ENCODE results near the gene SMPD3. TPM values are rescaled to one million over a fixed set of nuclear protein-coding genes. Genes with fewer than 3 reads are reported as not detected.
A peak's percentile ranks its signal among the peaks of the same experiment; 100 is the strongest.

Gene SMPD3
- total and polyA plus RNA-seq, 9 of the 15 experiments (the other 6 are each of a cell fraction or from before 2014, with no cell fraction given), result 0.03 to 1.2 (median 0.18) TPM

DNA sequence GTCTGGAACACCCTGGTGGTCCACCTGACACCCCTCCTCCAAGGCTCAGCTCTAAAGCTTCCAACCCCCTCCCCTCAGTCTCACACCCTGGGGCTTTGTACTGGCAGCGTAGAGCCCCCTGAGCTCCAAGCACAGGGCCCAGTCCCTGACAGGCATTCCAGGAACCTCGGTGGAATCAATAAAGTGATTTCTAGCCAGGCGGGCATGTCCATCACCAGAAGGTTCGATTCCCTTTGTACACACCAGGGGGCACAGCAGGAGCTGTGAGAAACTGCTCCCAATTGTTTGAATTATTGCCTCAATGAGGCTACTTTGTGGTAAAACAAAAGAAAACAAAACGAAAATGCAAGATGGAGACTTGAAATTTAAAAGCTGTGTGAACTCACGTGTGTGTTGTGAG is 51.8 kb downstream of the SMPD3 start (continued):
- TF ChIP-seq RAD21 (CRISPR knock-in tag; conservative IDR thresholded peaks at IDR 0.05 in 1 of 2, IDR thresholded peaks at IDR 0.05 in 1 of 2) (peak; percentile 20 to 65; a peak in 3 of 4 replicates), ZBTB1 (CRISPR knock-in tag; IDR thresholded peaks at IDR 0.05; ENCODE audit: borderline replicate concordance, low read depth) (no peak), ERF (CRISPR knock-in tag; IDR thresholded peaks at IDR 0.05) (no peak), TAF9B (IDR thresholded peaks at IDR 0.05; ENCODE audit: partially characterized antibody) (no peak), SMC3 (conservative IDR thresholded peaks at IDR 0.05; ENCODE audit: insufficient read depth, low read depth, low read length) (peak; percentile 63), CBX1 (IDR thresholded peaks at IDR 0.05; ENCODE audit: low read depth) (no peak), ELF2 (CRISPR knock-in tag; IDR thresholded peaks at IDR 0.05) (no peak)
- TF ChIP-seq, protein P1, sequence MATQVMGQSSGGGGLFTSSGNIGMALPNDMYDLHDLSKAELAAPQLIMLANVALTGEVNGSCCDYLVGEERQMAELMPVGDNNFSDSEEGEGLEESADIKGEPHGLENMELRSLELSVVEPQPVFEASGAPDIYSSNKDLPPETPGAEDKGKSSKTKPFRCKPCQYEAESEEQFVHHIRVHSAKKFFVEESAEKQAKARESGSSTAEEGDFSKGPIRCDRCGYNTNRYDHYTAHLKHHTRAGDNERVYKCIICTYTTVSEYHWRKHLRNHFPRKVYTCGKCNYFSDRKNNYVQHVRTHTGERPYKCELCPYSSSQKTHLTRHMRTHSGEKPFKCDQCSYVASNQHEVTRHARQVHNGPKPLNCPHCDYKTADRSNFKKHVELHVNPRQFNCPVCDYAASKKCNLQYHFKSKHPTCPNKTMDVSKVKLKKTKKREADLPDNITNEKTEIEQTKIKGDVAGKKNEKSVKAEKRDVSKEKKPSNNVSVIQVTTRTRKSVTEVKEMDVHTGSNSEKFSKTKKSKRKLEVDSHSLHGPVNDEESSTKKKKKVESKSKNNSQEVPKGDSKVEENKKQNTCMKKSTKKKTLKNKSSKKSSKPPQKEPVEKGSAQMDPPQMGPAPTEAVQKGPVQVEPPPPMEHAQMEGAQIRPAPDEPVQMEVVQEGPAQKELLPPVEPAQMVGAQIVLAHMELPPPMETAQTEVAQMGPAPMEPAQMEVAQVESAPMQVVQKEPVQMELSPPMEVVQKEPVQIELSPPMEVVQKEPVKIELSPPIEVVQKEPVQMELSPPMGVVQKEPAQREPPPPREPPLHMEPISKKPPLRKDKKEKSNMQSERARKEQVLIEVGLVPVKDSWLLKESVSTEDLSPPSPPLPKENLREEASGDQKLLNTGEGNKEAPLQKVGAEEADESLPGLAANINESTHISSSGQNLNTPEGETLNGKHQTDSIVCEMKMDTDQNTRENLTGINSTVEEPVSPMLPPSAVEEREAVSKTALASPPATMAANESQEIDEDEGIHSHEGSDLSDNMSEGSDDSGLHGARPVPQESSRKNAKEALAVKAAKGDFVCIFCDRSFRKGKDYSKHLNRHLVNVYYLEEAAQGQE (IDR thresholded peaks at IDR 0.05; ENCODE audit: borderline replicate concordance), result peak; percentile 32; the same call in 1 of the 2 replicates
- TF ChIP-seq, protein P1 (CRISPR knock-in tag; IDR thresholded peaks at IDR 0.05; ENCODE audit: low read depth), result no peak
- TF ChIP-seq, protein P2, sequence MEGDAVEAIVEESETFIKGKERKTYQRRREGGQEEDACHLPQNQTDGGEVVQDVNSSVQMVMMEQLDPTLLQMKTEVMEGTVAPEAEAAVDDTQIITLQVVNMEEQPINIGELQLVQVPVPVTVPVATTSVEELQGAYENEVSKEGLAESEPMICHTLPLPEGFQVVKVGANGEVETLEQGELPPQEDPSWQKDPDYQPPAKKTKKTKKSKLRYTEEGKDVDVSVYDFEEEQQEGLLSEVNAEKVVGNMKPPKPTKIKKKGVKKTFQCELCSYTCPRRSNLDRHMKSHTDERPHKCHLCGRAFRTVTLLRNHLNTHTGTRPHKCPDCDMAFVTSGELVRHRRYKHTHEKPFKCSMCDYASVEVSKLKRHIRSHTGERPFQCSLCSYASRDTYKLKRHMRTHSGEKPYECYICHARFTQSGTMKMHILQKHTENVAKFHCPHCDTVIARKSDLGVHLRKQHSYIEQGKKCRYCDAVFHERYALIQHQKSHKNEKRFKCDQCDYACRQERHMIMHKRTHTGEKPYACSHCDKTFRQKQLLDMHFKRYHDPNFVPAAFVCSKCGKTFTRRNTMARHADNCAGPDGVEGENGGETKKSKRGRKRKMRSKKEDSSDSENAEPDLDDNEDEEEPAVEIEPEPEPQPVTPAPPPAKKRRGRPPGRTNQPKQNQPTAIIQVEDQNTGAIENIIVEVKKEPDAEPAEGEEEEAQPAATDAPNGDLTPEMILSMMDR (IDR thresholded peaks at IDR 0.05 in 2 of 3, conservative IDR thresholded peaks at IDR 0.05 in 1 of 3; ENCODE audit: insufficient read depth in 2 of 3, low read depth in 1 of 3, low read length in 3 of 3), result peak; percentile 58 to 70 (median 68)
- TF ChIP-seq, protein P3, sequence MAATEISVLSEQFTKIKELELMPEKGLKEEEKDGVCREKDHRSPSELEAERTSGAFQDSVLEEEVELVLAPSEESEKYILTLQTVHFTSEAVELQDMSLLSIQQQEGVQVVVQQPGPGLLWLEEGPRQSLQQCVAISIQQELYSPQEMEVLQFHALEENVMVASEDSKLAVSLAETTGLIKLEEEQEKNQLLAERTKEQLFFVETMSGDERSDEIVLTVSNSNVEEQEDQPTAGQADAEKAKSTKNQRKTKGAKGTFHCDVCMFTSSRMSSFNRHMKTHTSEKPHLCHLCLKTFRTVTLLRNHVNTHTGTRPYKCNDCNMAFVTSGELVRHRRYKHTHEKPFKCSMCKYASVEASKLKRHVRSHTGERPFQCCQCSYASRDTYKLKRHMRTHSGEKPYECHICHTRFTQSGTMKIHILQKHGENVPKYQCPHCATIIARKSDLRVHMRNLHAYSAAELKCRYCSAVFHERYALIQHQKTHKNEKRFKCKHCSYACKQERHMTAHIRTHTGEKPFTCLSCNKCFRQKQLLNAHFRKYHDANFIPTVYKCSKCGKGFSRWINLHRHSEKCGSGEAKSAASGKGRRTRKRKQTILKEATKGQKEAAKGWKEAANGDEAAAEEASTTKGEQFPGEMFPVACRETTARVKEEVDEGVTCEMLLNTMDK (IDR thresholded peaks at IDR 0.05; ENCODE audit: borderline replicate concordance, insufficient read depth, low read depth, low read length, poor library complexity, severe bottlenecking), result peak; percentile 14
- TF ChIP-seq, protein P4, sequence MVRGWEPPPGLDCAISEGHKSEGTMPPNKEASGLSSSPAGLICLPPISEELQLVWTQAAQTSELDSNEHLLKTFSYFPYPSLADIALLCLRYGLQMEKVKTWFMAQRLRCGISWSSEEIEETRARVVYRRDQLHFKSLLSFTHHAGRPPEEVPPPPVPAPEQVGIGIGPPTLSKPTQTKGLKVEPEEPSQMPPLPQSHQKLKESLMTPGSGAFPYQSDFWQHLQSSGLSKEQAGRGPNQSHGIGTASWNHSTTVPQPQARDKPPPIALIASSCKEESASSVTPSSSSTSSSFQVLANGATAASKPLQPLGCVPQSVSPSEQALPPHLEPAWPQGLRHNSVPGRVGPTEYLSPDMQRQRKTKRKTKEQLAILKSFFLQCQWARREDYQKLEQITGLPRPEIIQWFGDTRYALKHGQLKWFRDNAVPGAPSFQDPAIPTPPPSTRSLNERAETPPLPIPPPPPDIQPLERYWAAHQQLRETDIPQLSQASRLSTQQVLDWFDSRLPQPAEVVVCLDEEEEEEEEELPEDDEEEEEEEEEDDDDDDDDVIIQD (CRISPR knock-in tag; IDR thresholded peaks at IDR 0.05), result no peak
